AG04450 (cell line): ENCODE data around the gene TMEM244. TPM values are rescaled to one million over a fixed set of nuclear protein-coding genes. Genes with fewer than 3 reads are reported as not detected.

ENCODE experiments used
- CTCF ChIA-PET: fragments of 300-600, 350-600 bp; formaldehyde crosslinking; extraction: SDS; loops from one replicate; lab custom pipeline; 2022; ENCODE audit warnings: antibody characterized with exemption, inconsistent platforms; lab: Charles Lee
- POLR2A ChIA-PET: fragments of 350-600 bp; formaldehyde crosslinking; extraction: SDS; loops from one replicate; lab custom pipeline; 2021; ENCODE audit warnings: antibody characterized with exemption, inconsistent platforms; lab: Yijun Ruan, JAX
- DNase-seq: peaks from one replicate; pipeline ENCODE4 v3.0.0-alpha.2; 2011; ENCODE audit warnings: low read depth, low spot score
- H3K27ac ChIP-seq: one replicate; pipeline ENCODE4 v1.5.1; 2012; ENCODE audit warnings: low read depth, low read length, control low read depth
- H3K27me3 ChIP-seq: one replicate; pipeline ENCODE4 v1.6.0; 2012; ENCODE audit warnings: low read length; ENCODE audit not compliant: control insufficient read depth, insufficient read depth
- H3K4me3 ChIP-seq: 2 replicates; pipeline ENCODE4 v1.5.1; 2011; ENCODE audit warnings: mild to moderate bottlenecking, low read depth, low read length, control low read depth
- H3K9me3 ChIP-seq: 2 replicates; pipeline ENCODE4 v1.5.1; 2012; ENCODE audit warnings: low read length; ENCODE audit not compliant: control insufficient read depth, insufficient read depth
- polyA plus RNA-seq: library from polyadenylated mRNA; depleted of rRNA; stranded (reverse); fragments of >200 nt; gene quantifications from 2 replicates; pipeline ENCODE4 v1.2.3, GENCODE V29; 2011
- TF ChIP-seq, protein P1 (sequence below): IDR thresholded peaks from 2 replicates; pipeline ENCODE4 v1.5.1; 2011; ENCODE audit warnings: low read depth, low read length, control low read depth, inconsistent platforms

The TMEM244 gene
- polyA plus RNA-seq, 1 experiment, result not detected

DNA sequence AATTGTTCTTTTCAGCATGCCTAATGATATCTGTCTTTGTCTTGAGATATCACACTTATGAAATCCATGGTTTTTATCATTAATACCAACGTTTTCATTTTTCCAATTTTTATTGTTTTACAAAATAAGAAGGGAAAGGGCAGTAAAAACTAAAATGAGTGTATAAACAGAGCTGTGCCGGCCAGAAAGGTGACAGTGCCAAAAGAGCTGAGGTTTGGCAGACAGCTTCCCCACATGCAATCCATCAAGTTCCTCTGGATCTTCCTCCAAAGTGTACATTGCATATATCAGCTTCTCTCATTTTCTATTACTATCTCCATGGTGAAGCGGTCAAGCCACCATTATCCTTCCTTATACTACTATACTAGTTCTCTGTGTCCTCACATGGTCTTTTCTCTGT, 10.1 kb upstream of the TMEM244 start:
- CTCF ChIA-PET, result interaction anchor here (0.8 to 1.5 kb wide), 2 partner anchors 150 to 273 kb away, joined by 3 to 4 read pairs; no protein-coding TSS in a partner anchor
- no peaks in the 10 kb centered on the region for H3K9me3 ChIP-seq
- no peaks in the 10 kb centered on the region for H3K27me3 ChIP-seq
- DNase-seq, result no peak
- H3K27ac ChIP-seq, result no peak overlapping the region
- H3K4me3 ChIP-seq, result no peak overlapping the region
- TF ChIP-seq, protein P1, sequence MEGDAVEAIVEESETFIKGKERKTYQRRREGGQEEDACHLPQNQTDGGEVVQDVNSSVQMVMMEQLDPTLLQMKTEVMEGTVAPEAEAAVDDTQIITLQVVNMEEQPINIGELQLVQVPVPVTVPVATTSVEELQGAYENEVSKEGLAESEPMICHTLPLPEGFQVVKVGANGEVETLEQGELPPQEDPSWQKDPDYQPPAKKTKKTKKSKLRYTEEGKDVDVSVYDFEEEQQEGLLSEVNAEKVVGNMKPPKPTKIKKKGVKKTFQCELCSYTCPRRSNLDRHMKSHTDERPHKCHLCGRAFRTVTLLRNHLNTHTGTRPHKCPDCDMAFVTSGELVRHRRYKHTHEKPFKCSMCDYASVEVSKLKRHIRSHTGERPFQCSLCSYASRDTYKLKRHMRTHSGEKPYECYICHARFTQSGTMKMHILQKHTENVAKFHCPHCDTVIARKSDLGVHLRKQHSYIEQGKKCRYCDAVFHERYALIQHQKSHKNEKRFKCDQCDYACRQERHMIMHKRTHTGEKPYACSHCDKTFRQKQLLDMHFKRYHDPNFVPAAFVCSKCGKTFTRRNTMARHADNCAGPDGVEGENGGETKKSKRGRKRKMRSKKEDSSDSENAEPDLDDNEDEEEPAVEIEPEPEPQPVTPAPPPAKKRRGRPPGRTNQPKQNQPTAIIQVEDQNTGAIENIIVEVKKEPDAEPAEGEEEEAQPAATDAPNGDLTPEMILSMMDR, result no peak
- POLR2A ChIA-PET, result no interaction called here

DNA sequence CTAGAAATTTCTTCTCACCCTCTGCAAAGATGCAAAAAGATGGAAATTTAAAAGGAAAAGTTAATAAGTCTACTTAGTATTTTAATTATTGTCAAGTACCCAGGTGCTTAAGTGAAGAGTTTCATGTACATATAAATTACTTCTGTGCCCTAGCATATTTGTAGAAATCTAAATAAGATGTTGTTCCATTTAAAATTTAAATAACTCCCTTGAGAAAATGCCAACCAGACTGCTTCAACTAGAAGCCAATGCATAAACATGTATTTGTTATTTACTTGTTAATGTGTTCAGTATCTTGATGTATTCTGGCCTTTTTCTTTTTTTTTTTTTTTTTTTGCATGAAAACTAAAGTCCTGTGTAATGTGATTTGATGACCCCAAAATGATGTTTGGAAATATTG, 6.3 kb upstream of the TMEM244 start:
- DNase-seq, result no peak
- Histone ChIP-seq H3K4me3 (no peak overlapping the region), H3K27me3 (no peaks in the 10 kb centered on the region), H3K27ac (no peak overlapping the region), H3K9me3 (no peaks in the 10 kb centered on the region)
- TF ChIP-seq, protein P1, result no peak
- ChIA-PET POLR2A (interaction anchor here (0.6 kb wide), 1 partner anchor 8 kb away, joined by 3 read pairs; no protein-coding TSS in a partner anchor), CTCF (interaction anchor here (1.2 kb wide), 1 partner anchor 92 kb away, joined by 3 read pairs; no protein-coding TSS in a partner anchor)

DNA sequence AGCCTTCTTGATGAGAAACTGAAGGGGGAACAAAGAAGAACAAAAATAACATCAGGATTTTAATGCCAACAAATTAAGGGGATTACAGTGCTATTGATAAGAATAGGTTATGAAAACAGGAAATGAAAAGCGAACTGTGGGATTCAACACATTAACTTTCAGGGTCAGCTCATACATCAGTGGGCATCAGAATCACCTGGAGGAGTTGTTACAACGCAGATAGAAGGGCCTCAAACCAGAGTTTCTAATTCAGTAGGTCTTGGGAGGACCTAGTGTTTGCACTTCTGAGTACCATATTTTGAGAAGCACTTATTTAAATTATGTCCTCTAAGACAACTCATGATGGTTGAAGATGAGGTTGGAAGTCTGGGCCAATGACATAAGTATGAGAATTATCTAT, 5.6 kb upstream of the TMEM244 start:
- no peak overlapping the region for H3K4me3 ChIP-seq
- TF ChIP-seq, protein P1, result no peak
- no peak overlapping the region for H3K27ac ChIP-seq
- no peak for DNase-seq
- H3K9me3 ChIP-seq, result no peaks in the 10 kb centered on the region
- POLR2A ChIA-PET, result no interaction called here
- CTCF ChIA-PET, result no interaction called here
- H3K27me3 ChIP-seq, result no peaks in the 10 kb centered on the region

DNA sequence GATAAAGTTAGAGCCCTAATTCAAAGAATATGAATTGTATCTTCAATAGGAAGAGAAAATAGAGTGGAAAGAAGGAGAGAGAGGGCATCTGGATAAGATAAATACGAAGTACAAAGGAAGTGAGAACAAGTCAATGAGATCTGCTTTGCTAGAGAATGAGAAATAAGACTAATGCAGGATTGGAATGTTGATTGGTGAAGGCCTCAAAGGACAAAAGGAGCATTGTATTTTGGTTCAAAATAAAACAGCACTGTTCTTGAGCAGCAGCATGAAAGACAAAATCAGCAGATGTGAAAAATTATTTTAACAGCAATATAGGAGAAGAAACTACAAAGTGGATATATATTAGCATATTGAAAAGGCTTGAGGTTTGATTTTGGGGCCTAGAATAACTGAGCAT, 5.1 kb upstream of the TMEM244 start:
- ChIA-PET CTCF (no interaction called here), POLR2A (no interaction called here)
- no peak overlapping the region for H3K27ac ChIP-seq
- H3K4me3 ChIP-seq, result no peak overlapping the region
- no peaks in the 10 kb centered on the region for H3K27me3 ChIP-seq
- TF ChIP-seq, protein P1, result no peak
- no peak for DNase-seq
- no peaks in the 10 kb centered on the region for H3K9me3 ChIP-seq

DNA sequence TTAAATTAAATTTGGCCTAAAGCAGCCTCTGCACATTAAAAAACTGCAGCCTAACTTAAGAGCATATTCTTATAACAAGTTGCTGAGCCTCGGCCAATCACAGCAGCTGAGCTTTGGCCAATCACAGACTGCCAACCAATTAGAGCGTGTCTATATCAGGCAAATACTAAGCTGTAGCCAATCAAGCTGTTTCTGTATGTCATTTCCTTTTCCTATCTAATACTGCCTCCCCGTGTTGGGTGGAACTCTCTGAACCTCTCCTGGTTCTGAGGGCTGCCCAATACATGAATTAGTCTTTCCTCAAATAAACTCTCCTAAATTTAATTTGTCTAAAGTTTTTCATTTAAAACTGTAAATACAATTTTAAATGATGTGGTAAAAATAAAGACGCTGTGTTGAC, 3.9 kb upstream of the TMEM244 start:
- CTCF ChIA-PET, result no interaction called here

More for the DNA sequence above, 3.9 kb upstream of the TMEM244 start:
- no peak for DNase-seq
- TF ChIP-seq, protein P1, result no peak
- no peak overlapping the region for H3K27ac ChIP-seq
- no peaks in the 10 kb centered on the region for H3K9me3 ChIP-seq
- H3K27me3 ChIP-seq, result no peaks in the 10 kb centered on the region
- POLR2A ChIA-PET, result no interaction called here
- H3K4me3 ChIP-seq, result no peak overlapping the region
